ENCODE measurements around the gene IGHMBP2.

- TF ChIP-seq CTCF (conservative IDR thresholded peaks at IDR 0.05) (no peak), ZFX (IDR thresholded peaks at IDR 0.05) (no peak)
These were observed 40.0 kb upstream of the IGHMBP2 start for GRCh38 chr11:68863553-68864265.

All from C4-2B (cell line).